NCI-H146 treated with DMSO at 0.1 percent for 48 hours (cell line): Measurements from ENCODE around the gene ESPN.
A peak's percentile ranks its signal among the peaks of the same experiment; 100 is the strongest.
"Not testable (repeated sequence)": the region's sequence is repeated elsewhere in the genome, so short reads cannot be mapped to it uniquely, and the experiment has no call there.

ENCODE experiments used
- DNase-seq: peaks from one replicate; lab custom pipeline; 2025; ENCODE audit not compliant: unreplicated experiment; lab: John Stamatoyannopoulos, UW

Gene ESPN

GRCh38 chr1:6426972-6427350, 2.4 kb downstream of the ESPN start:
- no peak for DNase-seq

GRCh38 chr1:6427441-6428390, 3.1 kb downstream of the ESPN start:
- no peak for DNase-seq

- DNase-seq = not testable (repeated sequence)
Observed at GRCh38 chr1:6428453-6428852, 3.9 kb downstream of the ESPN start.

GRCh38 chr1:6429660-6430411, 5.3 kb downstream of the ESPN start:
- not testable (repeated sequence) for DNase-seq

GRCh38 chr1:6431645-6432579, 7.3 kb downstream of the ESPN start:
- not testable (repeated sequence) for DNase-seq

- no peak for DNase-seq
Observed at GRCh38 chr1:6434186-6434585, 9.6 kb downstream of the ESPN start.

- no peak for DNase-seq
Observed at GRCh38 chr1:6435129-6435528, 10.6 kb downstream of the ESPN start.

- no peak for DNase-seq
Observed at GRCh38 chr1:6435547-6435946, 11.0 kb downstream of the ESPN start.

- DNase-seq = not testable (repeated sequence)
Observed at GRCh38 chr1:6436277-6436676, 11.7 kb downstream of the ESPN start.

GRCh38 chr1:6437012-6437700, 12.6 kb downstream of the ESPN start:
- DNase-seq = not testable (repeated sequence)

- DNase-seq = peak; percentile 51
Observed at GRCh38 chr1:6438047-6438525, 13.5 kb downstream of the ESPN start.

GRCh38 chr1:6440198-6441126, 15.9 kb downstream of the ESPN start:
- no peak for DNase-seq

GRCh38 chr1:6441586-6441985, 17.0 kb downstream of the ESPN start:
- no peak for DNase-seq

- DNase-seq = no peak
Observed at GRCh38 chr1:6443339-6444115, 19.0 kb downstream of the ESPN start.

GRCh38 chr1:6444377-6444776, 19.8 kb downstream of the ESPN start:
- no peak for DNase-seq

GRCh38 chr1:6445062-6445763, 20.6 kb downstream of the ESPN start:
- DNase-seq = no peak

GRCh38 chr1:6445929-6446328, 21.4 kb downstream of the ESPN start:
- not testable (repeated sequence) for DNase-seq

- no peak for DNase-seq
Observed at GRCh38 chr1:6446665-6447015, 22.1 kb downstream of the ESPN start.
